ENCODE data around the gene QRFP. TPM values are rescaled to one million over a fixed set of nuclear protein-coding genes. Genes with fewer than 3 reads are reported as not detected.

QRFP gene
- polyA plus RNA-seq, 1 donor from 2014 or later, result not detected

DNA sequence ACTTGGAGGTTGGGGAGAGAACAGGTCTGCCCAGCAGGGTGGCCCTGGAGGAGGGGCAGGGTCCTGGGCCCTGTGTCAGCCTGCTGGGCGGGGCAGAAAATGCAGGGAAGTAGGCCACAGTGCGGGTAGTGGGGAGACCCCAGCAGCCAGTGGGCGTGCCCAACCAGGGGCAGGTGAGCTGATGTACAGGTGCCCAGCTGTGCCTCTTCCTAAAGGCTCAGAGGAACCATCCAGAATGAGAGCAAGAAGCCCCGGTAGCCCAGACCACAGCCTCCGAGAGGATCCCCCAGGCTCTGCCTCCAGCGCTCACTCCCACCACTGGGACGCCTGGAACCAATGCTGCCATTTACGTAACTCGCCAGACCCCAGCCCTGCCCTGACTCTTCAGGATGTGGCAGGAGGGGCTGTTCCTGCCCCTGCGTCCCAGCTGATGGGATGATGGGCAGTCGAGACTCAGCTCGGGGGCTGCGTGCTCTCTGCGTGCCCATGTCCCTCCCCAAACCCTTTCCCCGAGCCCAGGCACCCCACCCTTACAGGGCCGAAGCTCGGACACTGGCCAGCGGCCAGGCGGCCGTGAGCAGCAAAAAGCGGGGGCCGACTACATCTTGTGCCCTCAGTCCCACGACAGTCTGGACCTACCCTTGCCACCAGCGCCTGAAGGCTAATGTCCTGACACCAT lies 17.9 kb upstream of the QRFP start:
- H3K4me3 ChIP-seq (ENCODE audit: low read length), result no peak overlapping the region
- no peaks in the 10 kb centered on the region for H3F3A ChIP-seq (ENCODE audit: insufficient read depth, low read length, poor library complexity, severe bottlenecking)
- no peak overlapping the region for H3K27ac ChIP-seq (ENCODE audit: low read length)
- H3K27me3 ChIP-seq (ENCODE audit: insufficient read depth, low read depth, low read length), result no peaks in the 10 kb centered on the region
- no peak overlapping the region for H3K9ac ChIP-seq (ENCODE audit: low read length)
- no peaks in the 10 kb centered on the region for H4K20me1 ChIP-seq (ENCODE audit: insufficient read depth)
- no peaks in the 10 kb centered on the region for H3K9me2 ChIP-seq (ENCODE audit: insufficient read depth, low read length)
- no peaks in the 10 kb centered on the region for H3K36me3 ChIP-seq (ENCODE audit: insufficient read depth, low read length)
- no peak overlapping the region for H3K4me2 ChIP-seq (ENCODE audit: low read length)
- TF ChIP-seq MXI1 (conservative IDR thresholded peaks at IDR 0.05; ENCODE audit: poor library complexity, severe bottlenecking) (no peak), EP300 (conservative IDR thresholded peaks at IDR 0.05; ENCODE audit: poor library complexity, severe bottlenecking) (no peak), RAD21 (conservative IDR thresholded peaks at IDR 0.05) (no peak), POLR2AphosphoS5 (IDR thresholded peaks at IDR 0.05) (no peak), TAF1 (IDR thresholded peaks at IDR 0.05; ENCODE audit: low read depth) (no peak), SMC3 (conservative IDR thresholded peaks at IDR 0.05; ENCODE audit: poor library complexity) (no peak), EZH2 (IDR thresholded peaks at IDR 0.05; ENCODE audit: borderline replicate concordance, insufficient read depth, low read length, poor library complexity, severe bottlenecking) (no peak)
- TF ChIP-seq, protein P1, sequence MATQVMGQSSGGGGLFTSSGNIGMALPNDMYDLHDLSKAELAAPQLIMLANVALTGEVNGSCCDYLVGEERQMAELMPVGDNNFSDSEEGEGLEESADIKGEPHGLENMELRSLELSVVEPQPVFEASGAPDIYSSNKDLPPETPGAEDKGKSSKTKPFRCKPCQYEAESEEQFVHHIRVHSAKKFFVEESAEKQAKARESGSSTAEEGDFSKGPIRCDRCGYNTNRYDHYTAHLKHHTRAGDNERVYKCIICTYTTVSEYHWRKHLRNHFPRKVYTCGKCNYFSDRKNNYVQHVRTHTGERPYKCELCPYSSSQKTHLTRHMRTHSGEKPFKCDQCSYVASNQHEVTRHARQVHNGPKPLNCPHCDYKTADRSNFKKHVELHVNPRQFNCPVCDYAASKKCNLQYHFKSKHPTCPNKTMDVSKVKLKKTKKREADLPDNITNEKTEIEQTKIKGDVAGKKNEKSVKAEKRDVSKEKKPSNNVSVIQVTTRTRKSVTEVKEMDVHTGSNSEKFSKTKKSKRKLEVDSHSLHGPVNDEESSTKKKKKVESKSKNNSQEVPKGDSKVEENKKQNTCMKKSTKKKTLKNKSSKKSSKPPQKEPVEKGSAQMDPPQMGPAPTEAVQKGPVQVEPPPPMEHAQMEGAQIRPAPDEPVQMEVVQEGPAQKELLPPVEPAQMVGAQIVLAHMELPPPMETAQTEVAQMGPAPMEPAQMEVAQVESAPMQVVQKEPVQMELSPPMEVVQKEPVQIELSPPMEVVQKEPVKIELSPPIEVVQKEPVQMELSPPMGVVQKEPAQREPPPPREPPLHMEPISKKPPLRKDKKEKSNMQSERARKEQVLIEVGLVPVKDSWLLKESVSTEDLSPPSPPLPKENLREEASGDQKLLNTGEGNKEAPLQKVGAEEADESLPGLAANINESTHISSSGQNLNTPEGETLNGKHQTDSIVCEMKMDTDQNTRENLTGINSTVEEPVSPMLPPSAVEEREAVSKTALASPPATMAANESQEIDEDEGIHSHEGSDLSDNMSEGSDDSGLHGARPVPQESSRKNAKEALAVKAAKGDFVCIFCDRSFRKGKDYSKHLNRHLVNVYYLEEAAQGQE (IDR thresholded peaks at IDR 0.05; ENCODE audit: borderline replicate concordance), result no peak
- TF ChIP-seq, protein P2, sequence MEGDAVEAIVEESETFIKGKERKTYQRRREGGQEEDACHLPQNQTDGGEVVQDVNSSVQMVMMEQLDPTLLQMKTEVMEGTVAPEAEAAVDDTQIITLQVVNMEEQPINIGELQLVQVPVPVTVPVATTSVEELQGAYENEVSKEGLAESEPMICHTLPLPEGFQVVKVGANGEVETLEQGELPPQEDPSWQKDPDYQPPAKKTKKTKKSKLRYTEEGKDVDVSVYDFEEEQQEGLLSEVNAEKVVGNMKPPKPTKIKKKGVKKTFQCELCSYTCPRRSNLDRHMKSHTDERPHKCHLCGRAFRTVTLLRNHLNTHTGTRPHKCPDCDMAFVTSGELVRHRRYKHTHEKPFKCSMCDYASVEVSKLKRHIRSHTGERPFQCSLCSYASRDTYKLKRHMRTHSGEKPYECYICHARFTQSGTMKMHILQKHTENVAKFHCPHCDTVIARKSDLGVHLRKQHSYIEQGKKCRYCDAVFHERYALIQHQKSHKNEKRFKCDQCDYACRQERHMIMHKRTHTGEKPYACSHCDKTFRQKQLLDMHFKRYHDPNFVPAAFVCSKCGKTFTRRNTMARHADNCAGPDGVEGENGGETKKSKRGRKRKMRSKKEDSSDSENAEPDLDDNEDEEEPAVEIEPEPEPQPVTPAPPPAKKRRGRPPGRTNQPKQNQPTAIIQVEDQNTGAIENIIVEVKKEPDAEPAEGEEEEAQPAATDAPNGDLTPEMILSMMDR (IDR thresholded peaks at IDR 0.05; ENCODE audit: poor library complexity, severe bottlenecking), result no peak
- H2AFZ ChIP-seq (ENCODE audit: low read depth, low read length), result no peak overlapping the region
- no peaks in the 10 kb centered on the region for H3K9me3 ChIP-seq (ENCODE audit: low read length)
- no peaks in the 10 kb centered on the region for H3K79me2 ChIP-seq (replicated peaks; ENCODE audit: insufficient read depth, low read length)

DNA sequence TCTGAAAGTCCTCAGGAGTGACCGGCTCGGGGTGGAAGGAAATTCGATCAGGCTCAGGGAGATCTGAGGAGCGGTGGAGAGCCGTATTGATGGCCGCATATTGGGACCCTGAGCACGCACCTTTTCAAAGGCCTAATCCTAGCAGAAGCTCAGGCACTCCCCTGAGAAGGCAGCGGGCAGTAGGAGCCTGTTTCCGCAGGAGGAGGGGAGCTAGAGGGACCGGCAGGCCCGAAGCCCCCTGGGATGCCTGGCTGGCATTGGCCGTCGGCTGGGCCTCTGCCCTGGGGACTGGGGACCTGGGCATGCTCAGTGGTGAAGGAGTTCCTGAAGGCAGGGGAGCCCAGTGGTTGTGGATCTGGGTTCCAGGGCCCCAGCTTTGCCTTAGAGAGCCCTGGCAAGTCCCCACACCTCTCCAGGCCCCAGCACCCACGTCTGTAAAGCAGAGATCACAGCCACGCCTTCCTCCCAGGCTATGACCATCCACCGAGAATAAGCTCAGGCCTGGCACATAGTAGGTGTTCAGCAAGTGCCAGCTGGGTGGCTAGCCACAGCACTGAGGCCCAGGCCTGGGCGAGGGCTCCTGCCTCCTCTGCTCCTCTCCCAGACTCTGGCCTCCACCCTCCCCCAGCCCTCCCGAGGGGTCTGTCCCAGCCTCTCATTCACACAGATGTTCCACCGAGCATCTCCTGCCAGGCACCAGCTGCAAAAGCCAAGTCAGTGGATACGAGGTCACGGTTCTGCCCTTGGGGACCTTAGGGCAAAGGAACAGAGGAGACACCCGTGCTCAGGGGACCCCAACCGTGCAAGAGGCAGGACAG lies 17.2 kb upstream of the QRFP start:
- H3K9me3 ChIP-seq (ENCODE audit: low read length), result no peaks in the 10 kb centered on the region
- TF ChIP-seq TAF1 (IDR thresholded peaks at IDR 0.05; ENCODE audit: low read depth) (no peak), SMC3 (conservative IDR thresholded peaks at IDR 0.05; ENCODE audit: poor library complexity) (no peak), EZH2 (IDR thresholded peaks at IDR 0.05; ENCODE audit: borderline replicate concordance, insufficient read depth, low read length, poor library complexity, severe bottlenecking) (no peak), POLR2AphosphoS5 (IDR thresholded peaks at IDR 0.05) (no peak), EP300 (conservative IDR thresholded peaks at IDR 0.05; ENCODE audit: poor library complexity, severe bottlenecking) (no peak), MXI1 (conservative IDR thresholded peaks at IDR 0.05; ENCODE audit: poor library complexity, severe bottlenecking) (no peak), RAD21 (conservative IDR thresholded peaks at IDR 0.05) (no peak)
- TF ChIP-seq, protein P1 (IDR thresholded peaks at IDR 0.05; ENCODE audit: borderline replicate concordance), result no peak
- TF ChIP-seq, protein P2 (IDR thresholded peaks at IDR 0.05; ENCODE audit: poor library complexity, severe bottlenecking), result no peak
- H3K4me3 ChIP-seq (ENCODE audit: low read length), result no peak overlapping the region
- no peak overlapping the region for H2AFZ ChIP-seq (ENCODE audit: low read depth, low read length)
- H3K9me2 ChIP-seq (ENCODE audit: insufficient read depth, low read length), result no peaks in the 10 kb centered on the region
- no peak overlapping the region for H3K4me2 ChIP-seq (ENCODE audit: low read length)
- no peak overlapping the region for H3K27ac ChIP-seq (ENCODE audit: low read length)
- H3F3A ChIP-seq (ENCODE audit: insufficient read depth, low read length, poor library complexity, severe bottlenecking), result no peaks in the 10 kb centered on the region
- H3K9ac ChIP-seq (ENCODE audit: low read length), result no peak overlapping the region
- no peaks in the 10 kb centered on the region for H3K36me3 ChIP-seq (ENCODE audit: insufficient read depth, low read length)
- H3K27me3 ChIP-seq (ENCODE audit: insufficient read depth, low read depth, low read length), result no peaks in the 10 kb centered on the region
- no peaks in the 10 kb centered on the region for H4K20me1 ChIP-seq (ENCODE audit: insufficient read depth)
- H3K79me2 ChIP-seq (replicated peaks; ENCODE audit: insufficient read depth, low read length), result no peaks in the 10 kb centered on the region

All from neural cell (in vitro differentiated cells).